GM12873 (cell line): Measurements from ENCODE around the gene UBXN2A.

Experiments
- TF ChIP-seq, protein P1 (sequence below): IDR thresholded peaks from 2 replicates; pipeline ENCODE4 v1.5.1; 2012; ENCODE audit warnings: low read depth, mild to moderate bottlenecking, moderate library complexity, low read length, control low read depth; ENCODE audit not compliant: insufficient read depth; ENCODE audit errors: missing control alignments

The UBXN2A gene

DNA sequence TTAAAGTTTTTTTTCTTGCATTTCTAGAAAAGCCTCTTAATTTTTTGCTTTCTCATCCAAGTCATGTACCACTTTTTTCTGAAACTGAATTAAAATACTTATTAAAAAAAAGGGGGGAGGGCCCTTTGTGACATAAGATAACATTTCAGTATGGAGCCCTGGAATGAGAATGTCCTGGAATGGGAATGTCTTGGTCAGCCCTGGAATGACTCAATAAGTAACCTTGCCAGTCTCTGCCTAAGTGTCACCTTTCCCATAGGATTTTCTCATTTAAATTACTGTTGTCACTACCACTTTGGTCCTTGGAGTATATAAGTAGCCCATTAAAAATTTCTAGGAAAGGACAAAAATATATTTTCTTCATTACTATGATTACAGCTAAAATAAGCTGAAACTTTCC lies 4.7 kb downstream of the UBXN2A start:
- TF ChIP-seq, protein P1, sequence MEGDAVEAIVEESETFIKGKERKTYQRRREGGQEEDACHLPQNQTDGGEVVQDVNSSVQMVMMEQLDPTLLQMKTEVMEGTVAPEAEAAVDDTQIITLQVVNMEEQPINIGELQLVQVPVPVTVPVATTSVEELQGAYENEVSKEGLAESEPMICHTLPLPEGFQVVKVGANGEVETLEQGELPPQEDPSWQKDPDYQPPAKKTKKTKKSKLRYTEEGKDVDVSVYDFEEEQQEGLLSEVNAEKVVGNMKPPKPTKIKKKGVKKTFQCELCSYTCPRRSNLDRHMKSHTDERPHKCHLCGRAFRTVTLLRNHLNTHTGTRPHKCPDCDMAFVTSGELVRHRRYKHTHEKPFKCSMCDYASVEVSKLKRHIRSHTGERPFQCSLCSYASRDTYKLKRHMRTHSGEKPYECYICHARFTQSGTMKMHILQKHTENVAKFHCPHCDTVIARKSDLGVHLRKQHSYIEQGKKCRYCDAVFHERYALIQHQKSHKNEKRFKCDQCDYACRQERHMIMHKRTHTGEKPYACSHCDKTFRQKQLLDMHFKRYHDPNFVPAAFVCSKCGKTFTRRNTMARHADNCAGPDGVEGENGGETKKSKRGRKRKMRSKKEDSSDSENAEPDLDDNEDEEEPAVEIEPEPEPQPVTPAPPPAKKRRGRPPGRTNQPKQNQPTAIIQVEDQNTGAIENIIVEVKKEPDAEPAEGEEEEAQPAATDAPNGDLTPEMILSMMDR, result no peak

DNA sequence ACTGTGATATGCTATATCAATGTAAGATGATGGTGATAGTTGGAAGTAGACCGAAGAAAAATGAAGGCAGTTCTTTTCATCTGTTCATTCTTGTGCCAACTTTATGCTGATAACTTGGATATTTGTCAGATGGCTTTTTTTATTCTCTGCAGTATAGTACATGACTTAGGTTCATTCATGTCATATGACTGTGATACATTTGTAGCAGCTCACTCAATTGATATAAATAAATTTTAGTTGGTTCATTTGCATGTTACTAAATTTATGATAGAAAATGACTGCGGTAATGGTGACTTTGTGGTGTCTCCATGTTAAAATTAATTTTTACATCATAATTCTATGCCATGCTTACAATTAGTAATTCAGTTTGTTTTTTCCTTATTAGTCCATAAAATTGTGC lies 7.1 kb downstream of the UBXN2A start:
- TF ChIP-seq, protein P1, result no peak

DNA sequence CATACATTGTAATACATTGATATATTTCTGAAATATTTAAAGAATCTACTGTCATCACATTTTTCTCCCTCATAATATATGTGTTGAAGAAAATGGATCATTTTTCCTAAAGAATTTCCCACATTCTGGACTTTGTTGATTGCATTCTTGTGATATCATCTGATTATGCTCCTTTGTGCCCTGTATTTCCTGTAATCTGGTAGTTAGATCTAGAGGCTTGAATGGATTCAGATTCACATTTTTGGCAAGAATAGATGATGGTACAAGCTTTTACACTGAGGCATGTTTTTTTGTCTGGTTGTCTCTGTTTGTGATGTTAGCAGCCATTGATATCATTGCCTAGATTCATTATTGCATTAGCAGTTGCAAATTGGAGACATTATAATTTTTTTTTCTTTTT lies 13.4 kb downstream of the UBXN2A start:
- TF ChIP-seq, protein P1, result no peak

DNA sequence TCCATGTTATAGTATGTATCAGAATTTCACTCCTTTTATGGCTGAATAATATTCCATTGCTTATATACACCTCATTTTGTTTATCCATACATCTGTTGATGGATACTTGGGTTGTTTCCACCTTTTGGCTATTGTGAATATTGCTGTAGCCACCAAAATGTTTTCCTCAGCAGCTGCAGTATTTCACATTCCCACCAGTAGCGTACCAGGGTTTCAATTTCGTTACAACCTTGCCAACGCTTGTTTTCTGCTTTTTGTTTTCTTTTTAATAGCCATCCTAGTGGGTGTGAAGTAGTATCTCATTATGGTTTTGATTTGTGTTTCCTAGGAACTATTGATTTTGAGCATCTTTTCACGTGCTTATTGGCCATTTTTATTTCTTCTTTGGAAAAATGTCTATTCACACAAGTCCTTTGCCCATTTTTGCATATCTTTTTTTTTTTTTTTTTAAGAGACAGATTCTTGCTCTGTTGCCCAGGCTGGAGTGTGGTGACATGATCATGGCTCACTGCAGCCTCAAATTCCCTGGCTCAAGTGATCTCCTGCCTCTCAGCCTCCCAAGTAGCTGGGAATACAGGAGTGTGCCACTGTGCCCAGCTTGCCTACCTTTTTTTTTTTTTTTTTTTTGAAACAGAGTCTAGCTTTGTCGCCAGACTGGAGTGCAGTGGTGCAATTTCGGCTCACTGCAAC lies 14.2 kb downstream of the UBXN2A start:
- TF ChIP-seq, protein P1, result no peak

DNA sequence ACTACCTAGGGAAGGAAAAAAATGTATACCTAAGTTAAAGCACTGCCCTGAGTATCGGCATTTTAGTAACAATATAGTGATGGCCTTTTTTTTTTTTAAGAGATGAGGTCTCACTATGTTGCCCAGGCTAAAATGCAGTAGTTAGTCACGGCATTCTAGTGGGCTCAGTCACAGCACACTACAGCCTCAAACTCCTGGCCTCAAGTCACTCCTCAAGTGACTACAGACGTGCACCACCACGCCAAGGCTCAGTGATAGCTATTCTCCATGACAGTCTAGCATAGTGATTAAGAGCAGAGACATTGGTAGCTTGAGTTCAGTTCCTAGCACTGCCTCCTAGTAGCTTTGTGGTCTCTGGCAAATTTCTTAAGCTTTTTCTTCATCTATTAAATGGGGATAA lies 27.6 kb downstream of the UBXN2A start:
- TF ChIP-seq, protein P1, result no peak

DNA sequence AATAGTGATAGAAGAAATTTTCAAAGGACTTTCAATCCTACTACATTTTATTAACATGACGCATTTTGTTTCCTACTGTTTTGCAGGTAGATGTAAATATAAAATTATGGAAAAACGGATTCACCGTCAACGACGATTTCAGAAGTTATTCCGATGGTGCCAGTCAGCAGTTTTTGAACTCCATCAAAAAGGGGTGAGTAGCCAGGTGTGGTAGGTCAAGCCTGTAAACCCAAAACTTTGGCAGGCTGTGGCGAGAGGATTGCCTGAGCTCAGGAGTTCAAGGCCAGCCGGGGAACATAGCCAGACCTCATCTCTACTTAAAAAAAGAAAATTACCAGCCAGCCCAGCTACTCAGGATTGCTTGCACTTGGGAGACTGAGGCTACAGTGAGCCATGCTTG lies 36.6 kb downstream of the UBXN2A start:
- TF ChIP-seq, protein P1, result no peak

DNA sequence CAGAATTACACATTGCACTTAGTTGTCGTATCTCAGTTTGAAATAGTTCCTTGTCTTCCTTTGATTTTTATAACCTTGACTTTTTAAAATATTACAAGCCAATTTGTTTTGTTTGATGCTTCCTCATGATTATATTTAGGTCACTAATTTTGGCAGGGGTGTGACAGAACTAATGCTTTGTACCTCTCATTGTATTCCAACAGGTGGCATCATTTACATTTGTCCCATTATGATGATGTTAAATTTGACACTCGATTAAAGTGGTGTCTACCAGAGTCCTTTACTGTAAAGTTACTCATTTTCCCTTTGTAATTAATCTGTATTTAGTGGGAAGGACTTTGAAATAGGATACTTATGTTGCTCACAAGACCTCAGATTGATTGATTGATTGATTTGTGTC lies 48.1 kb downstream of the UBXN2A start:
- TF ChIP-seq, protein P1, result peak; percentile 31

DNA sequence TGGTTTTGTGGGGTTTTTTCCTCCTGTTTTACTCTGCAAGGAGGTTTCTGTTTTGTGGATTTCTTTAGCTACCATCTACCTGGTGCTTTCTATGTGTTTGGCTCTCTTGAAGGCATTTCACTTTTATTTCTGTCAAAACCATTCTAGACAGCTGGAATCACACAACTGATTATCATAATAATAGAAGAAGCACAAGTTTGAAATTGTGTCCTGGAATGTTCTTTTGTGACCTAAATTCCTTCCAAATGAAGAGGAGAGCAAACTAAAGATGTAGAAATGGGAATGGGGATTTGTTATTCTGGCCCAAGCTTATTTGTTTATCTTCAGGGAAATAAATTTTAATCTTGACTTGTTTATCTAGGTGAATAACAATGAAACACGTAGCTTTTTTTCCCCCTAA lies 52.7 kb downstream of the UBXN2A start:
- TF ChIP-seq, protein P1, result no peak
